Epithelial cell of proximal tubule (primary cell): Measurements from ENCODE around the gene CEPT1. TPM values are rescaled to one million over a fixed set of nuclear protein-coding genes. Genes with fewer than 3 reads are reported as not detected.

Experiments used
- DNase-seq: peaks from one replicate; pipeline ENCODE4 v3.0.0-alpha.2; 2011; ENCODE audit warnings: low read depth
- H3K4me3 ChIP-seq: 2 replicates; pipeline ENCODE4 v1.5.1; 2011; ENCODE audit warnings: low read depth, mild to moderate bottlenecking, low read length
- total RNA-seq: library from RNA; depleted of rRNA; stranded (reverse); fragments of >200 nt; gene quantifications from 2 replicates; pipeline ENCODE4 v1.2.3, GENCODE V29; 2015
- TF ChIP-seq, protein P1 (sequence below): conservative IDR thresholded peaks from 2 replicates; pipeline ENCODE4 v1.5.1; 2012; ENCODE audit warnings: low read depth, mild to moderate bottlenecking, low read length

Gene CEPT1
- total RNA-seq, 1 donor from 2014 or later, result 15.0 TPM

DNA sequence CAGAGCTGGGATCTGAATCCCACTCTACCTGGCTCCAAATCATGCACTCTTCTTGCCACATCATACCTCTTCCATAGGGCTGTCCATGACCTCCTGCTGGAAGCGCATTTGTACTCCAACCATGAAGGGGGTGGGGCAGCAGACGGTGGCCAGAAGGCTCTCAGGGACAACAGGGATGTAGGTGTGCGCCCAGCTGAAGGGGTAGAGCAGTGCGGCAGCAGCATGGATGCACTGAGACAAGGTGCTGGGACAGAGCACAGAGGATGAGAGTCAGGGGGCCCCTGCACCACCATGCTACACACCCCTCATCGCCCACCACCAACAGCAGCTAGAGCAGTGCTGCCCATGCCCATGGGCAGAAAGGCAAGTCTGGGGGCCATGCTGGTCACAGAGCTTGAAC, 52.1 kb downstream of the CEPT1 start:
- TF ChIP-seq, protein P1, sequence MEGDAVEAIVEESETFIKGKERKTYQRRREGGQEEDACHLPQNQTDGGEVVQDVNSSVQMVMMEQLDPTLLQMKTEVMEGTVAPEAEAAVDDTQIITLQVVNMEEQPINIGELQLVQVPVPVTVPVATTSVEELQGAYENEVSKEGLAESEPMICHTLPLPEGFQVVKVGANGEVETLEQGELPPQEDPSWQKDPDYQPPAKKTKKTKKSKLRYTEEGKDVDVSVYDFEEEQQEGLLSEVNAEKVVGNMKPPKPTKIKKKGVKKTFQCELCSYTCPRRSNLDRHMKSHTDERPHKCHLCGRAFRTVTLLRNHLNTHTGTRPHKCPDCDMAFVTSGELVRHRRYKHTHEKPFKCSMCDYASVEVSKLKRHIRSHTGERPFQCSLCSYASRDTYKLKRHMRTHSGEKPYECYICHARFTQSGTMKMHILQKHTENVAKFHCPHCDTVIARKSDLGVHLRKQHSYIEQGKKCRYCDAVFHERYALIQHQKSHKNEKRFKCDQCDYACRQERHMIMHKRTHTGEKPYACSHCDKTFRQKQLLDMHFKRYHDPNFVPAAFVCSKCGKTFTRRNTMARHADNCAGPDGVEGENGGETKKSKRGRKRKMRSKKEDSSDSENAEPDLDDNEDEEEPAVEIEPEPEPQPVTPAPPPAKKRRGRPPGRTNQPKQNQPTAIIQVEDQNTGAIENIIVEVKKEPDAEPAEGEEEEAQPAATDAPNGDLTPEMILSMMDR, result no peak
- no peak for DNase-seq
- H3K4me3 ChIP-seq, result no peak overlapping the region

GRCh38 chr1:111192658-111193519, 52.9 kb downstream of the CEPT1 start:
- peak; percentile 82 for DNase-seq

DNA sequence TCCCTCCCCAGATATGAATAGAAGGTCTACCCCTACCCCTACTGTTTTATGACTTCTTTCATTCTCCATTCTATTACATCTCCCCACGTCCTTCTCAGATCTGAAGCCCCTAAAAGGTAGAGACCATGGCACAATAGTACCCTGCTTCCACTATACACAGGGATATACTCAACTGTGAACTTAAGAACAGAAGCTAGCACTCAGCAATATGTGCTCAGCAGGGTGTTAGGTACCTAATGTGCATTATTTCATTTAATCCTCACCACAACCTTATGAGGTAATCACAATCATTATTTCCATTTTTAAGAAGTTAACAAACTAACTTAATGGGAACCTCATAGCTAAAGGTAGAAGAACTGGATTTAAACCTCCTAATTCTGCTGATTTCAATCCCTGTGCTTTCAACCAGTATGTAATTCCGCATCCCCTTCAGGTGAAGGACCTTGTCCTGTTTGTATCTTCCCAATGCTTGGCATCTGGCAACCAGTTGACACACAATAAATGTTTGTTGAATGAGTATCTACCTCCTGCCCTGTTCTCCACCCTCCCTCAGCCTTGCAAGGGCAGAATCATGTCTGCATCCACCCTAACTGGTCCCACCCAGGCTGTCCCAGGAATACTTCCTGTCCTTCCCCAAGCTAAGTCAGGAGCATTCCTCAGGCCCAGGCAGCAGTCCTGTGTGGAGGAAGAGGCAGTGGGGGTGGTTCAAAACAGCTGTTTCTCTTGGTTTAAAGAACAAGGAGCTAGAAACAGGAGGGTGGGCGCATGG, 53.9 kb downstream of the CEPT1 start:
- no peak for DNase-seq

More at GRCh38 chr1:111192658-111193519, 52.9 kb downstream of the CEPT1 start:
- TF ChIP-seq, protein P1, result no peak
- no peak overlapping the region for H3K4me3 ChIP-seq

GRCh38 chr1:111195002-111195684, 55.1 kb downstream of the CEPT1 start:
- DNase-seq, result no peak
- H3K4me3 ChIP-seq, result no peak overlapping the region
- TF ChIP-seq, protein P1, result no peak

More for the DNA sequence above, 53.9 kb downstream of the CEPT1 start:
- H3K4me3 ChIP-seq, result no peak overlapping the region
- TF ChIP-seq, protein P1, result no peak

DNA sequence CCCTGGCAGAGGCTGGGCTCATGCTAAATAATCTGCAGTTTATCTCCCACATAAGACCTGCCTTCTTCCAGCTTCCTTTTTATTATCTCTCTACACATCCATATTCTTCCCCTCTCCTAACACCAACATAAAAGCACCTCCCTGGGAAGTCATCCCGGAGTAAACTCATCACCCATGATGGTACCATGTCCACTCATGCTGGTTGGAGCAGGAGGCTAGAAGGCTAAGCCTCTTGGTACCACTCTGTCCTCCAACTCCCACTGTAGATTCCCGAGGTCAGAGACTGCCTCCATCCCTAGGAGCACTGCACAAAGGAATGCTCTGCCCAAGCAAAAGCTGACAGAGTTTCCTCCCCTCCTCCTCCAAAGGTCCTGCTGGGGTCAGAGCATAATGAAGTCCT, 56.2 kb downstream of the CEPT1 start:
- no peak for DNase-seq
- TF ChIP-seq, protein P1, result no peak

GRCh38 chr1:111197598-111198284, 57.7 kb downstream of the CEPT1 start:
- TF ChIP-seq, protein P1, result peak; percentile 44
- no peak for DNase-seq
- H3K4me3 ChIP-seq, result no peak overlapping the region

More for the DNA sequence above, 56.2 kb downstream of the CEPT1 start:
- no peak overlapping the region for H3K4me3 ChIP-seq
